ENCODE measurements around the gene PSME4. TPM values are rescaled to one million over a fixed set of nuclear protein-coding genes. Genes with fewer than 3 reads are reported as not detected.
"Not testable (repeated sequence)": the region's sequence is repeated elsewhere in the genome, so short reads cannot be mapped to it uniquely, and the experiment has no call there.

The PSME4 gene
- total RNA-seq, 1 donor from 2014 or later: 14.9 TPM

DNA sequence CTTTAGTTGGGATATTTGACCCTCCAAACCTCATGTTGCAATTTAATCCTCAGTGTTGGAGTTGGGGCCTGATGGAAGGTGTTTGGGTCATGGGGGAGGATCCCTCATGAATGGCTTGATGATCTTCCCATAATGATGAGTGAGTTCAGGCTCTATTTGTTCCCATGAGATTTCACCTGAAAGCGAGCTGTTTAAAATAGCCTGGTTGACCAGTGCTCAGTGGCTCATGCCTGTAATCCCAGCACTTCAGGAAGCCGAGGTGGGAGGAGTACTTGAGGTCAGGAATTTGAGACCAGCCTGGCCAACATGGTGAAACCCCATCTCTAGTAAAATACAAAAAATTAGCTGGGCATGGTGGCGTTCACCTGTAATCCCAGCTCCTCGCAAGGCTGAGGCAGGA is 14.9 kb upstream of the PSME4 start:
- H3K27me3 ChIP-seq: no peaks in the 10 kb centered on the region
- DNase-seq (ENCODE audit: low spot score in 2 of 2): no peak
- H3K4me3 ChIP-seq: no peak overlapping the region
- TF ChIP-seq, protein P1, sequence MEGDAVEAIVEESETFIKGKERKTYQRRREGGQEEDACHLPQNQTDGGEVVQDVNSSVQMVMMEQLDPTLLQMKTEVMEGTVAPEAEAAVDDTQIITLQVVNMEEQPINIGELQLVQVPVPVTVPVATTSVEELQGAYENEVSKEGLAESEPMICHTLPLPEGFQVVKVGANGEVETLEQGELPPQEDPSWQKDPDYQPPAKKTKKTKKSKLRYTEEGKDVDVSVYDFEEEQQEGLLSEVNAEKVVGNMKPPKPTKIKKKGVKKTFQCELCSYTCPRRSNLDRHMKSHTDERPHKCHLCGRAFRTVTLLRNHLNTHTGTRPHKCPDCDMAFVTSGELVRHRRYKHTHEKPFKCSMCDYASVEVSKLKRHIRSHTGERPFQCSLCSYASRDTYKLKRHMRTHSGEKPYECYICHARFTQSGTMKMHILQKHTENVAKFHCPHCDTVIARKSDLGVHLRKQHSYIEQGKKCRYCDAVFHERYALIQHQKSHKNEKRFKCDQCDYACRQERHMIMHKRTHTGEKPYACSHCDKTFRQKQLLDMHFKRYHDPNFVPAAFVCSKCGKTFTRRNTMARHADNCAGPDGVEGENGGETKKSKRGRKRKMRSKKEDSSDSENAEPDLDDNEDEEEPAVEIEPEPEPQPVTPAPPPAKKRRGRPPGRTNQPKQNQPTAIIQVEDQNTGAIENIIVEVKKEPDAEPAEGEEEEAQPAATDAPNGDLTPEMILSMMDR (IDR thresholded peaks at IDR 0.05): no peak
- H3K36me3 ChIP-seq: peaks cover 0 to 10% of the 10 kb centered on the region in 2 donors
- intact Hi-C loops (cut with DNase I): no loop called here
- H3K27ac ChIP-seq: no peak overlapping the region
- H3K9me3 ChIP-seq: no peaks in the 10 kb centered on the region
- H3K4me1 ChIP-seq: peaks cover 0 to 5% of the 10 kb centered on the region in 2 donors

DNA sequence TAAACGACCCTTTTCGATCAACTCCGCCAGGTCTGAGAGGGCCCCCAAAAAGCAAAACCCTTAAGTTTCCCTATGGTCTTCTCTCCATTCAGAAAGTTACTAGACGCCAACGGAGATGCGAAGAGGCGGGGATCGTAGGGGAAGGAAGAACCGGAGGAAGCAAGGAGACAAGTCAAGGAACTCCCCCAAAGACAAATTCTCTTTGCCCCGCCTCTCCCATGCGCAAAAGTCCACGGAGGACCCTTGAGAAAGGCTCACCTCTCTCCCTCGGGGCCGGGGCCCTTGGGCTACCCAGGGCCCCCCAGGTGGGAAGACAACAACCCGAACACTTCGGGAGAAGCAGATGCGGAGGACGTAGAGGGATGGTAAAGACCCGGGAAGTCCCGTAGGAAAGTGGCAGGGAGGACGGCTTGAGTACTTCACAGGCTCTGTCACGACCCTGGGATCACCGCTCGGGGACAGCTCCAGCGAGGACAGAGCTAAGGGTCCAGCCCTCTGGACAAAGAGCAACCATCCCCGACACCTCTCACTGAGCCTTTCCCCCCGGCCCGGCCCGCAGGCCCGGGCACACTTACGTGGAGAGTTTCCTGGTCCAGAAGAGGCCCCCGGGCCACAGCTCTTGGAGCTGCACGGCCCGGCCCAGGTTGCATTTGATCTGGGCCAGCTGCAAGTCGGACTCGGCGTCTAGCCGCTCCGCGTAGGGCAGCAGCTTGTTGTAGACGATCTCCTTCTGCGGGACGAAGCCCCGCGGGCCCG is 647 bp downstream of the PSME4 start:
- Histone ChIP-seq H3K36me3 (peaks cover 5 to 9% of the 10 kb centered on the region in 2 donors), H3K4me3 (peak overlapping the region; percentile 90 to 92), H3K27me3 (no peaks in the 10 kb centered on the region), H3K9me3 (no peaks in the 10 kb centered on the region), H3K4me1 (peaks cover 3 to 15% of the 10 kb centered on the region in 2 donors), H3K27ac (peak overlapping the region; percentile 96 to 97)
- intact Hi-C loops (cut with DNase I): loop anchor here (1.0 to 5.0 kb wide), 3 partner anchors 147 to 1081 kb away; partner anchors contain the start of genes ACYP2, EML6 and RTN4
- DNase-seq (ENCODE audit: low spot score in 2 of 2): peak in 1 of 2 donors; percentile 69
- TF ChIP-seq, protein P1 (IDR thresholded peaks at IDR 0.05): no peak

DNA sequence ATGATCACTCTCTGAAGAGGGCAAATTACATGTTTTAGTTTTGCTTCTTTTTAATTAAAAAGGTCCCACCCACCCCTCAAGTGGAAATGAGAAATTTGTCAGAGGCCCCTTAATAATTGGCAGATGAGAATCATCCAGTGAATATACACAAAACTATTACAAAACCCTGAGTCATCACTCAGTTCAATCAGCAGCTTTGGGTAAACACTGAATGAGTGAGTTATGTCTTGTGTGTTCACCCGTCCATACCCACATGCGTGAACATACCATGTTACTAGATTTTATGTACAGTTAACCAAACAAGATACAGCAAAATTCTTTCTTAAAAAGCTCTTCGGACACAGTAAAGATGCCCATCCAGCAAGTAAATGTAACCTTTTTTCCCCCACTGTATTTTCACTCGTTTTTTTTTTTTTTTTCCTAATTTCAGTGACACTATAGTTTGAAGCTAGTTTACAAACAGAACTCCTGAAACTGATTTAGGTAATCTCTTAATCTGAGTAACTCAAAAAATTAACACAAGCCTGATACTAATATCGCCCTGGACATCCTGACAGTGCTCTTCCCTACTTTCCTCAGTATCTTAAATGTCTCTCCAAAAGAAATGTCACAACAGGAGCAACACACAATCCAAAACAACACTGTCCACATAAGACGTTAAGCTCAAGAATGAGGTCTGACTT is 1.4 kb downstream of the PSME4 start:
- no peak for DNase-seq (ENCODE audit: low spot score in 2 of 2)
- Histone ChIP-seq H3K4me1 (peaks cover 3 to 15% of the 10 kb centered on the region in 2 donors), H3K27me3 (no peaks in the 10 kb centered on the region), H3K4me3 (peak overlapping the region; percentile 90 to 92), H3K9me3 (no peaks in the 10 kb centered on the region), H3K36me3 (peaks cover 3 to 5% of the 10 kb centered on the region in 2 donors), H3K27ac (peak overlapping the region; percentile 96 to 97)
- intact Hi-C loops (cut with DNase I): no loop called here
- TF ChIP-seq, protein P1 (IDR thresholded peaks at IDR 0.05): no peak

DNA sequence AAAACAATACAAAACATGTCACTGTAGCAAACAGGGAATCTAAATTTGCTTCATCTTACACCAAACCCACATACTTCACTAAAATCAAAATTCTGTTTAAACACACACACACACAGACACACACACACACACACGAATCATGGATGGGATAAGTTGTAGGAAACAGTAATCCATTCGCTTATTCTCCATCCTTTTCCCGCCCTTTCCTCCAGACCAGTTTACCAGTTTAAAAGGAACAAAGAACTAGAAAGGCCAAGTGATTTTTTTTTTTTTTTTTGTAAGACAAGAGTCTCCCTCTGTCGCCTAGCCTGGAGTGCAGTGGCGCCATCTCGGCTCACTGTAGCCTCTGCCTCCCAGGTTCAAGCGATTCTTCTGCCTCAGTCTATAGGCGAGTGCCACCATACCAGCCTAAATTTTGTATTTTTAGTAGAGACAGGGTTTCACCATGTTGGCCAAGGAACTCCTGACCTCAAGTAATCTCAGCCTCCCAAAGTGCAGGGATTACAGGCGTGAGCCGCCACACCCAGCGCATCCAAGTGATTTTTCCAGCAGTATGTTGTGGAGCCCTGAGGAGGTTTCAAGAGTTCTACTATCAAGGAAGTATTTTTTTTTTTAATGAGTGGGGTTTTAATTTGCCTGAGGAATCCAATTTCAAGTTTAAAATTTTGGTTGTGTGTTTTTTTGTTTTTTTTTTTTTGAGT is 5.7 kb downstream of the PSME4 start:
- Histone ChIP-seq H3K36me3 (no peaks in the 10 kb centered on the region), H3K4me3 (no peak overlapping the region), H3K27me3 (no peaks in the 10 kb centered on the region), H3K27ac (no peak overlapping the region), H3K4me1 (peaks cover 3 to 10% of the 10 kb centered on the region in 2 donors), H3K9me3 (no peaks in the 10 kb centered on the region)
- no peak for DNase-seq (ENCODE audit: low spot score in 2 of 2)
- intact Hi-C loops (cut with DNase I): no loop called here
- TF ChIP-seq, protein P1 (IDR thresholded peaks at IDR 0.05): no peak

DNA sequence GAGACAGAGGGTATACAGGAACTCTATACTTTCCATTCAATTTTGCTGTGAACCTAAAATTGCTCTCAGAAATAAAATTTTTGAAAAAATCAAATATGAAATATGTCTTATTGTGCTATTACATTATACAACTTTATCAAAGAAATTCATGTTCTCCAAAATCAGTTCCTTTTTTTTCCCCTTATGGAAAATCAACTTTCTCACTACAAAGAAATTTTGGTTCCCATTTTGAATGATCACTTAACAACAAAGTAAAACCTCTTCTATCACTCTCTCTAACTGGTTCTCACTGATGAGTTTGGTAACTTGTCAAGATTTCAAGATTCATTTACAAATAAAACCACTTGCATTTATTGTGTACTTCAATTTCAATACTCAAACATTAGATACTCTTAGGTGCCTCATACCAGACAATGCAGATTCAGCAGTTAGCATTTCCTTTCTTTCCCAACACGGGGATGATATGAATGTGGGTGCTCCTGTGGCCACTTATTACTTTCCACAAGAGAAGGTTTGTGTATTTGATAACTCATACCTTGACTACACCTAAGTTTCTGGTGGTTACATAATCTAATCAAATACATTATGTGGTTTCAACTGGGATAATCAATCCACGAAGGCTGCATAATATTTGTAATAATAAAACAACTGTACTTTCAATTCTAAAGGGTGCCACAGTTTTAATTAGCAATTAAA is 6.4 kb downstream of the PSME4 start:
- no peak overlapping the region for H3K4me3 ChIP-seq
- H3K9me3 ChIP-seq: no peaks in the 10 kb centered on the region
- H3K36me3 ChIP-seq: no peaks in the 10 kb centered on the region
- DNase-seq (ENCODE audit: low spot score in 2 of 2): no peak
- peaks cover 3 to 10% of the 10 kb centered on the region in 2 donors for H3K4me1 ChIP-seq
- TF ChIP-seq, protein P1 (IDR thresholded peaks at IDR 0.05): no peak
- intact Hi-C loops (cut with DNase I): no loop called here
- H3K27me3 ChIP-seq: no peaks in the 10 kb centered on the region
- no peak overlapping the region for H3K27ac ChIP-seq

DNA sequence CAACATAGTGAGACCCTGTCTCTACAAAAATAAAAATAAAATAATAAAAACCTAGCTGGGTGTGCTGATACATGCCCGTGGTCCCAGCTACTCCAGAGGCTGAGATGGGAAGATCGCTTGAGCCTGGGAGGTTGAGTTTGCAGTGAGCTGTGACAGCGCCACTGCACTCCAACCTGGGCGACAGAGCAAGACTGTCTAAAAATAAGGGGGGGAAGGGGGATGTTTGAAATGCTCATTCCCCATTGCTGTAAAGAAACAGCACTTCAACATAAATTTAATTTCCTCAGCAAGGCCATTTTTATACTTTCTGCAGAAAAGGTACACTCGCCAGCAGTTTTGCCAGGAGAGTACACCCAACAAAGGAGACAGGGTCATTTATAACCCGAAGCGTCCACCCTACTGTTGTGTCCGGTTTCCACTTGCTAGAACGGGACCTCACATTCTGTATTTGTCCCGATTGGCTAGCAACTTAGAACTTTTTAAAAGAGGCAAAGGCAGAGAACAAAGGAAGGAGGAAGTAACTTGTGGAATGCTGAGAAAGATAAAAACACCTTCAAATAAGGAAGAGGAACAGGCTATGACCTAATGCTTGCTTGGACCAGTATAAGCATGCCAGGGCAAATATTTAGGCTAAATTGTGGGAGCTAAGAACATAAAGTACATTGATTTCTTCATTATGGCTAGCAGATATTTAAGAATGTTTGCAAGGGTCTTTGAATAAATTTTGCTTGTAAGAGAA is 9.1 kb downstream of the PSME4 start:
- intact Hi-C loops (cut with DNase I): not testable (repeated sequence)

More for the DNA sequence above, 9.1 kb downstream of the PSME4 start:
- not testable (repeated sequence) for H3K4me1 ChIP-seq; DNase-seq (ENCODE audit: low spot score in 2 of 2); H3K27ac ChIP-seq; H3K27me3 ChIP-seq; H3K9me3 ChIP-seq; H3K36me3 ChIP-seq
- peak overlapping the region in 1 of 2 donors; percentile 22 for H3K4me3 ChIP-seq
